HUES64 (cell line): ENCODE results near the gene RAD1. TPM values are rescaled to one million over a fixed set of nuclear protein-coding genes. Genes with fewer than 3 reads are reported as not detected.

Experiments
- H3K27ac ChIP-seq: 2 replicates; pipeline ENCODE4 v1.7.0; 2013; ENCODE audit warnings: low read depth, low read length, inconsistent platforms
- H3K27me3 ChIP-seq: 2 replicates; pipeline ENCODE4 v1.6.1; 2013; ENCODE audit warnings: mild to moderate bottlenecking, low read length; ENCODE audit not compliant: insufficient read depth
- H3K36me3 ChIP-seq: 2 replicates; pipeline ENCODE4 v1.6.1; 2013; ENCODE audit warnings: mild to moderate bottlenecking, low read length; ENCODE audit not compliant: insufficient read depth
- H3K4me1 ChIP-seq: 2 replicates; pipeline ENCODE4 v1.6.1; 2013; ENCODE audit warnings: mild to moderate bottlenecking, low read length, moderate library complexity; ENCODE audit not compliant: insufficient read depth
- H3K4me3 ChIP-seq: 2 replicates; pipeline ENCODE4 v1.5.1; 2013; ENCODE audit warnings: mild to moderate bottlenecking, low read length, moderate library complexity
- H3K9ac ChIP-seq: 2 replicates; pipeline ENCODE4 v1.6.1; 2013; ENCODE audit warnings: mild to moderate bottlenecking, low read depth, low read length
- H3K9me3 ChIP-seq: 2 replicates; pipeline ENCODE4 v1.6.1; 2013; ENCODE audit warnings: low read depth, low read length; ENCODE audit not compliant: insufficient read depth
- whole genome bisulfite sequencing: fragments of 150-250, 120-280 bp; methylation state at CpG from one replicate; pipeline ENCODE4 v1.1.7; 2013; ENCODE audit warnings: missing lambda C conversion rate; 5-methylcytosine and 5-hydroxymethylcytosine counted together
- polyA plus RNA-seq, 2 experiments: library from polyadenylated mRNA; stranded (reverse); fragments of 50-300 nt; gene quantifications; one replicate each; pipeline ENCODE4 v1.2.3, GENCODE V29; 2013

Gene RAD1
- polyA plus RNA-seq (2013, experiment 1 of 2): 38.9 TPM
- polyA plus RNA-seq (2013, experiment 2 of 2): 38.1 TPM

- Histone ChIP-seq H3K4me1 (peaks cover 14% of the 10 kb centered on the region), H3K9ac (peak within 1 kb of the TSS; percentile 99), H3K9me3 (no peaks in the 10 kb centered on the region), H3K27ac (peak within 1 kb of the TSS; percentile 90), H3K4me3 (peak within 1 kb of the TSS; percentile 96), H3K36me3 (peaks cover 58% of the 10 kb centered on the region), H3K27me3 (no peaks in the 10 kb centered on the region)
- under 1% methylated on average over 67 of the region's 67 CpGs for WGBS
These were observed at the start of gene RAD1, which contains the start of gene BRIX1 for GRCh38 chr5:34915139-34915855. TSS of gene RAD1 (minus strand) at chr5:34915504. CDS start at chr5:34914892, 612 bp downstream. TSS of gene BRIX1 (plus strand) at chr5:34915711. CDS start at chr5:34915739, 28 bp downstream.

GRCh38 chr5:34959323-34959722, 44.0 kb upstream of the RAD1 start:
- Histone ChIP-seq H3K27me3 (no peaks in the 10 kb centered on the region), H3K9ac (no peak overlapping the region), H3K36me3 (peaks cover 11% of the 10 kb centered on the region), H3K27ac (no peak overlapping the region), H3K4me3 (no peak overlapping the region), H3K9me3 (no peaks in the 10 kb centered on the region), H3K4me1 (no peaks in the 10 kb centered on the region)
- WGBS: 93% methylated on average over 1 of the region's 1 CpG

- WGBS: 64% methylated on average over 4 of the region's 5 CpGs
- no peaks in the 10 kb centered on the region for H3K4me1 ChIP-seq
- no peak overlapping the region for H3K4me3 ChIP-seq
- no peak overlapping the region for H3K9ac ChIP-seq
- peaks cover 21% of the 10 kb centered on the region for H3K36me3 ChIP-seq
- no peaks in the 10 kb centered on the region for H3K9me3 ChIP-seq
- H3K27ac ChIP-seq: no peak overlapping the region
- H3K27me3 ChIP-seq: no peaks in the 10 kb centered on the region
These were observed 42.8 kb upstream of the RAD1 start for GRCh38 chr5:34957857-34958690.

GRCh38 chr5:34957321-34957720, 42.0 kb upstream of the RAD1 start:
- H3K9ac ChIP-seq: no peak overlapping the region
- 71% methylated on average over 1 of the region's 1 CpG for WGBS
- peaks cover 25% of the 10 kb centered on the region for H3K36me3 ChIP-seq
- H3K4me3 ChIP-seq: no peak overlapping the region
- H3K9me3 ChIP-seq: no peaks in the 10 kb centered on the region
- H3K27me3 ChIP-seq: no peaks in the 10 kb centered on the region
- H3K27ac ChIP-seq: no peak overlapping the region
- H3K4me1 ChIP-seq: no peaks in the 10 kb centered on the region

GRCh38 chr5:34944460-34945047, 29.2 kb upstream of the RAD1 start:
- 94% methylated on average over 9 of the region's 11 CpGs for WGBS
- Histone ChIP-seq H3K36me3 (peaks cover 95% of the 10 kb centered on the region), H3K9ac (no peak overlapping the region), H3K4me3 (no peak overlapping the region), H3K4me1 (no peaks in the 10 kb centered on the region), H3K27me3 (no peaks in the 10 kb centered on the region), H3K27ac (no peak overlapping the region), H3K9me3 (no peaks in the 10 kb centered on the region)

- no peak overlapping the region for H3K4me3 ChIP-seq
- H3K27ac ChIP-seq: no peak overlapping the region
- no peaks in the 10 kb centered on the region for H3K27me3 ChIP-seq
- H3K4me1 ChIP-seq: no peaks in the 10 kb centered on the region
- peaks cover 92% of the 10 kb centered on the region for H3K36me3 ChIP-seq
- WGBS: 91% methylated on average over 2 of the region's 2 CpGs
- H3K9me3 ChIP-seq: no peaks in the 10 kb centered on the region
- no peak overlapping the region for H3K9ac ChIP-seq
These were observed 28.7 kb upstream of the RAD1 start for GRCh38 chr5:34944044-34944443.

GRCh38 chr5:34941936-34942335, 26.6 kb upstream of the RAD1 start:
- WGBS: 94% methylated on average over 3 of the region's 3 CpGs
- H3K9me3 ChIP-seq: no peaks in the 10 kb centered on the region
- H3K36me3 ChIP-seq: peaks cover 95% of the 10 kb centered on the region
- no peak overlapping the region for H3K27ac ChIP-seq
- no peak overlapping the region for H3K4me3 ChIP-seq
- H3K9ac ChIP-seq: no peak overlapping the region
- H3K27me3 ChIP-seq: no peaks in the 10 kb centered on the region
- no peaks in the 10 kb centered on the region for H3K4me1 ChIP-seq

- H3K4me1 ChIP-seq: peaks cover 13% of the 10 kb centered on the region
- no peak overlapping the region for H3K4me3 ChIP-seq
- no peaks in the 10 kb centered on the region for H3K27me3 ChIP-seq
- no peaks in the 10 kb centered on the region for H3K9me3 ChIP-seq
- H3K9ac ChIP-seq: no peak overlapping the region
- H3K36me3 ChIP-seq: peaks cover 47% of the 10 kb centered on the region
- 90% methylated on average over 2 of the region's 2 CpGs for WGBS
- H3K27ac ChIP-seq: no peak overlapping the region
These were observed 17.6 kb upstream of the RAD1 start for GRCh38 chr5:34932947-34933346.

GRCh38 chr5:34930870-34931269, 15.6 kb upstream of the RAD1 start:
- peaks cover 13% of the 10 kb centered on the region for H3K4me1 ChIP-seq
- no peaks in the 10 kb centered on the region for H3K9me3 ChIP-seq
- peaks cover 44% of the 10 kb centered on the region for H3K36me3 ChIP-seq
- H3K27me3 ChIP-seq: no peaks in the 10 kb centered on the region
- H3K4me3 ChIP-seq: peak overlapping the region; percentile 86
- peak overlapping the region; percentile 84 for H3K9ac ChIP-seq
- no peak overlapping the region for H3K27ac ChIP-seq
- WGBS: 81% methylated on average over 4 of the region's 4 CpGs

- peak overlapping the region; percentile 86 for H3K4me3 ChIP-seq
- H3K36me3 ChIP-seq: peaks cover 44% of the 10 kb centered on the region
- no peaks in the 10 kb centered on the region for H3K9me3 ChIP-seq
- 4% methylated on average over 2 of the region's 3 CpGs for WGBS
- H3K27me3 ChIP-seq: no peaks in the 10 kb centered on the region
- H3K4me1 ChIP-seq: peaks cover 13% of the 10 kb centered on the region
- peak overlapping the region; percentile 80; the same call in 1 of the 2 replicates for H3K27ac ChIP-seq
- H3K9ac ChIP-seq: peak overlapping the region; percentile 84
These were observed 15.1 kb upstream of the RAD1 start for GRCh38 chr5:34930462-34930844.
